Cardiac muscle cell (in vitro differentiated cells and primary cell): ENCODE data around the gene ESPL1. TPM values are rescaled to one million over a fixed set of nuclear protein-coding genes. Genes with fewer than 3 reads are reported as not detected.

Experiments
- DNase-seq, 2 donors: peaks; one replicate each; pipeline versions ENCODE4 v3.0.0 to v3.0.0-alpha.2; 2010 to 2017; ENCODE audit warnings: low read depth in 1 of 2, low spot score in 1 of 2
- H3K27ac ChIP-seq: fragments of 200-600 bp; sonication (generic); 2 replicates; pipeline ENCODE4 v1.5.1; 2016
- H3K27me3 ChIP-seq: fragments of 200-600 bp; sonication (generic); 2 replicates; pipeline ENCODE4 v1.6.0; 2016; ENCODE audit warnings: control low read depth
- H3K36me3 ChIP-seq: fragments of 200-600 bp; sonication (generic); 2 replicates; pipeline ENCODE4 v1.5.1; 2016; ENCODE audit warnings: control low read depth
- H3K4me1 ChIP-seq: fragments of 200-600 bp; sonication (generic); 2 replicates; pipeline ENCODE4 v1.8.1; 2017; ENCODE audit warnings: low read depth, mild to moderate bottlenecking, mixed run types
- H3K4me3 ChIP-seq: fragments of 200-600 bp; sonication (generic); 2 replicates; pipeline ENCODE4 v1.5.1; 2016; ENCODE audit warnings: mild to moderate bottlenecking
- H3K9me3 ChIP-seq: fragments of 200-600 bp; sonication (generic); 2 replicates; pipeline ENCODE4 v1.5.1; 2017; ENCODE audit warnings: low read depth, mild to moderate bottlenecking, control low read depth
- CTCF ChIP-seq: IDR thresholded peaks from 2 replicates; pipeline ENCODE4 v1.5.1; 2012; ENCODE audit warnings: low read depth, mild to moderate bottlenecking, low read length
- polyA plus RNA-seq: library from polyadenylated mRNA; unstranded; fragments of >200 nt; fragmentation: Nextera tagmentation; extraction: Ambion mirVana; gene quantifications from 2 replicates; pipeline ENCODE4 v1.2.1, GENCODE V29; 2016
- total RNA-seq: library from RNA; depleted of rRNA; stranded (reverse); fragments of >200 nt; gene quantifications from 2 replicates; pipeline ENCODE4 v1.2.3, GENCODE V29; 2016

ESPL1 gene
- total RNA-seq (7.8 and 23.9 TPM in 2 replicates), polyA plus RNA-seq (1.3 and 4.8 TPM in 2 replicates)

DNA sequence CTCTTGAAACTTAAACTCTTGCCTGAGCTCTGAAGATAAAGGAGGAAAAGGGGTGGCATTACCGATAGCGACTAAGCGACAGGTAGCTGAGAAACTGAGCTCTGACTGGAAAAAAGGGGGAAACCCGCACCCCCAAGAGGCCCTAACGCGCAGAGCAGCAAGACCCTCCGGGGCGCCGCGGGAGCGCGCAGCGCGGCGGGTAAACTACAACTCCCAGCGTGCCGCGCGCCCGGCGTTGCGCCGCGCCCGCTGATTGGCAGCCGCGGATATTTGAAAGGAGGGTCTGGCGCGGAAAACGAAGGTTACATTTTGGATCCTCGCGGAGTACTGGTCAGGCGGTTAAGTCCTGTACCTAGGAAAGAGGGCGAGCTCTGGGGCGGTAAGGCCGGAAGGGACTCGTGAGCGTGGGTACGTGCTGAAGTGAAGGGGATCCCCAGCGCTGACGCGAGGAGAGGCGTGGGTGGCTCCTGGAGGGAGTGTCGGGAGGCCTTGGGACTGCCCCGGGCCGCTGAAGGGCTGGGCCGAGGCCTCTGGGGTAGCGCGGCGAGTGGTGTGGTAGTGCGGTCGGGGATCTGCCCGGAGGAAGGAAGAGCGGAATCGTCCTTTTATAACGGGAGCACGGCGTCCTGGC, at the start of gene ESPL1:
Gene ESPL1 (plus strand): TSS at position 301 of the 631 bp plus-strand sequence. CDS start 468 bp downstream, outside the sequence.
- no peak within 1 kb of the TSS for H3K27ac ChIP-seq
- H3K27me3 ChIP-seq = no peaks in the 10 kb centered on the region
- peaks cover 4% of the 10 kb centered on the region for H3K4me1 ChIP-seq
- peak; percentile 30 for TF ChIP-seq CTCF
- peak within 1 kb of the TSS; percentile 51 for H3K4me3 ChIP-seq
- no peaks in the 10 kb centered on the region for H3K9me3 ChIP-seq
- H3K36me3 ChIP-seq = no peaks in the 10 kb centered on the region
- DNase-seq = peak; percentile 82 to 84

DNA sequence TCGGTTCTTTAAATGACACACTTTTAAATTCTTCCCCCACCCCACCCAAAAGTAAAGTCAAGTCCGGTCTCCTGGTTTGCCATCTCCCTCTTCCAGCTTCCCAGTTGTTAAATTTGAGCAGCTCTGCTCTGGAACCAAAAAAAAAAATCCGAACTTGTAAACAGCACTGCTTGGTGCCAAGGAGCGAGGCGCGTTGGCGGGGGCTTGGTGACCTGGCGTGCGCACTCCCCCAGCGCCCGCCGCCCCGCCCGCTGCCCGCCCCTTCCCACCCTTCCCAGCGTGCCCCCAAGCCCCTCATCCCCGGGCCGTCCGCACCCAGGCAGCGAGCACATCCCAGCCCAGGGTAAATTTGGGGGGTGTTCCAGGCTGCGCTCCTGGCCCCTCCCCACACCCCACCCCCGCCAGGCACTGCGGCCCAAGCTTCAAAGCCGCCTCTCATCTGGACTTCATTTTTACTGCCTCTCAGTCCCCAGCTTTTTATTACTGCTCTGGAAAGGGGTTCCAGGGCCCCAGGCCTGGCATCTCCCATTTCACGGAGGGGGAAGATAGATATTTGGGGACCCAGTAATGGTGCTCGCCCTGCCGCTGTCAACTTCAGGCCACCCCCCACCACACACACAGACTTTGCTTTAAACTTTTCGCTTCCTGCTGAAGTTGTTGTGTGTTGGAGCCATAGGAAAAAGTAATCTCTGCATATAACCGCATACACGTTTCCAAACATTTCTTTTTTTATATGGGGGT, 49.4 kb upstream of the ESPL1 start:
- peak in 1 of 2 donors; percentile 33 for DNase-seq
- Histone ChIP-seq H3K4me3 (peak overlapping the region; percentile 55), H3K36me3 (no peaks in the 10 kb centered on the region), H3K4me1 (peaks cover 31% of the 10 kb centered on the region), H3K27me3 (no peaks in the 10 kb centered on the region), H3K9me3 (no peaks in the 10 kb centered on the region), H3K27ac (no peak overlapping the region)
- no peak for TF ChIP-seq CTCF

GRCh38 chr12:53219292-53219955, 48.7 kb upstream of the ESPL1 start:
- H3K4me3 ChIP-seq = peak overlapping the region; percentile 55
- peak in 1 of 2 donors; percentile 56 for DNase-seq
- peak overlapping the region; percentile 9 for H3K27ac ChIP-seq
- no peaks in the 10 kb centered on the region for H3K27me3 ChIP-seq
- no peaks in the 10 kb centered on the region for H3K9me3 ChIP-seq
- no peak for TF ChIP-seq CTCF
- H3K36me3 ChIP-seq = no peaks in the 10 kb centered on the region
- H3K4me1 ChIP-seq = peaks cover 38% of the 10 kb centered on the region

DNA sequence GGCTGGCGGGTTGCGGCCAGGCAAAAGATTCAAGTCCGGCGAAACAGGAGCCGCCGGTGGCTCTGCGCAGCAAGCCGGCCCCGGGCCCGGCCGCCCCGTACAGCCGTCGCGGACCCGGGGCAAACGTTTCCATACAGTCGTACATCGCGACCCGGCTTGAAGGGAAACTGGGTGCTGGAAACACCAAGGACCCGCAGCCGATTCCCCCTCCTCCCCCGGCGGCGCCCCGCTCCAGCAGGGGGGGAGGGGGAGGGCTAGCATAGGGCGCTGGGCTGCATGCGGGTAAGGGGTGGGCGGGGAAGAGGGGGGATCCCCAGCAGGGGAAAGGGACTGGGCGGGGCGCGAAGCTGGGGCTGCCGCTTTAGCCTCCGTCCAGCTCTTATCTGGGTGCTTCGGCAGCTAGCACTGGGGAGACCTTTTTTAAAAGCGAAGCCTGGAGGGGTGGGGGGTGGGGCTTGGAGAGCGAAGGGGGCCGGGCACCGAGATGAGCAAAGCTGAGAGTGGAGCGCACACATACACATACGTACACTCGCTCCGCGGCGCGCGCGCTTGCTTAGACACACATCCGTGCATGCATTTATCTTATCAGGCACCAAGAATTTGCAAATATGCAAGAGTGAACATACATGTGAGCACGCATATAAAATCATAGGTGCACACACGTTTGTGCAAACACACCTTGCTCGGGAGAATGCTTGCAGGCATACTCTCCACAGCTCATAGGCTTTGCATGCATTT, 48.0 kb upstream of the ESPL1 start:
- Histone ChIP-seq H3K36me3 (no peaks in the 10 kb centered on the region), H3K4me3 (peak overlapping the region; percentile 55), H3K27me3 (no peaks in the 10 kb centered on the region), H3K4me1 (peaks cover 46% of the 10 kb centered on the region), H3K9me3 (no peaks in the 10 kb centered on the region), H3K27ac (peak overlapping the region; percentile 93)
- no peak for TF ChIP-seq CTCF
- DNase-seq = peak; percentile 81 to 84

DNA sequence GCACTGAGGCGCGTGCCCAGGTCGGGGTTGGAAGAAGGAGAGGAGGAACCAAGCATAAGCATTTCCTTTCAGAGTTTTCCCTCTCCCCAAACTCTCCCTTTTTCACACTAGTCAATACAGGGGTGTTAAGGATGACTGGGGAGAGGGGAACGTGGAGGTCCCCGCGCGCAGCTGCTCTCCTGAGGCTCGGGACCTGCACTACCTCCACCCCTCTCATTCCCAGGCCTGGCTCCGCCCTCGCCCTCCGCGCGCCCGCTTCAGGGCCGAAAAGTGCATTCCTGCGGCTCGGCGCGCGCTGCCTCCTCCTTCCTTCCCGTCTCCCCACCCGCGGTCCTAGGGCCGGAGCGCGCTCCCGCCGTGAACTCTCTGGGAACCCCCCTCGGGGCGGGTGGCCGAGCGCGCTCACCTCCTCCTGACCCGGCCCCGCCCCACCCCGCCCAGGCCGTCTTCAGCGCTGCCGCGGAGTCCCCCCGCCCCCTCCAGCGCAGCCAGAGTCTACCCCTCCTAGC, 47.4 kb upstream of the ESPL1 start:
- peaks cover 52% of the 10 kb centered on the region for H3K4me1 ChIP-seq
- peak overlapping the region; percentile 55 for H3K4me3 ChIP-seq
- no peaks in the 10 kb centered on the region for H3K27me3 ChIP-seq
- peak; percentile 98 for DNase-seq
- H3K27ac ChIP-seq = peak overlapping the region; percentile 93
- no peaks in the 10 kb centered on the region for H3K36me3 ChIP-seq
- H3K9me3 ChIP-seq = no peaks in the 10 kb centered on the region
- no peak for TF ChIP-seq CTCF
